CD14-positive monocyte (primary cell): ENCODE data around the gene SIX2. TPM values are rescaled to one million over a fixed set of nuclear protein-coding genes. Genes with fewer than 3 reads are reported as not detected.

Experiments used
- DNase-seq, 3 donors: peaks; one replicate each; pipeline ENCODE4 v3.0.0-alpha.2; 2011 to 2022
- H2AFZ ChIP-seq: 2 replicates; pipeline ENCODE4 v1.6.0; 2012; ENCODE audit warnings: mild to moderate bottlenecking, low read depth, low read length, inconsistent platforms; ENCODE audit not compliant: insufficient read depth, poor library complexity, severe bottlenecking
- H3K27ac ChIP-seq, 2 donors: 1 replicate in 1 of 2; 2 replicates in 1 of 2; pipeline ENCODE4 v1.5.1; 2012 to 2013; ENCODE audit warnings: low read length in 2 of 2, control low read depth in 1 of 2, inconsistent platforms in 1 of 2, low read depth in 1 of 2, mild to moderate bottlenecking in 1 of 2
- H3K27me3 ChIP-seq, 2 donors: one replicate each; pipeline versions ENCODE4 v1.6.0 to v1.6.1; 2011 to 2013; ENCODE audit warnings: low read length in 2 of 2; ENCODE audit not compliant: control insufficient read depth in 2 of 2, insufficient read depth in 2 of 2
- H3K36me3 ChIP-seq, 2 donors: replicated peaks in 1 of 2; 1 replicate in 1 of 2; 2 replicates in 1 of 2; pipeline versions ENCODE4 v1.5.1 to v1.6.1; 2012 to 2013; ENCODE audit warnings: low read length in 2 of 2, control low read depth in 1 of 2, inconsistent platforms in 1 of 2, mild to moderate bottlenecking in 1 of 2; ENCODE audit not compliant: insufficient read depth in 2 of 2, control insufficient read depth in 1 of 2
- H3K4me1 ChIP-seq, 2 donors: 1 replicate in 1 of 2; 2 replicates in 1 of 2; pipeline versions ENCODE4 v1.5.1 to v1.6.1; 2012 to 2013; ENCODE audit warnings: low read length in 2 of 2, control low read depth in 1 of 2, inconsistent platforms in 1 of 2, mild to moderate bottlenecking in 1 of 2, moderate library complexity in 1 of 2; ENCODE audit not compliant: insufficient read depth in 2 of 2, control insufficient read depth in 1 of 2
- H3K4me2 ChIP-seq: replicated peaks from 2 replicates; pipeline ENCODE3; 2012; ENCODE audit warnings: low read length, moderate library complexity, mild to moderate bottlenecking; ENCODE audit not compliant: poor library complexity, severe bottlenecking; ENCODE audit errors: extremely low read depth
- H3K4me3 ChIP-seq, 3 experiments: fragments of 200-600 bp in 1 of 3; sonication (generic) in 1 of 3; replicated peaks in 1 of 3; 1 replicate in 2 of 3; 2 replicates in 1 of 3; pipeline ENCODE4 v1.5.1; 2011 to 2013; ENCODE audit warnings: low read length in 3 of 3, mild to moderate bottlenecking in 3 of 3, control low read depth in 2 of 3, low read depth in 2 of 3, inconsistent platforms in 1 of 3, moderate library complexity in 1 of 3
- H3K79me2 ChIP-seq: 2 replicates; pipeline ENCODE4 v1.6.0; 2012; ENCODE audit warnings: mild to moderate bottlenecking, control low read depth, inconsistent platforms, low read length, moderate library complexity; ENCODE audit not compliant: insufficient read depth
- H3K9ac ChIP-seq: 2 replicates; pipeline ENCODE4 v1.6.0; 2017; ENCODE audit warnings: low read length, mild to moderate bottlenecking; ENCODE audit not compliant: insufficient read depth, poor library complexity, severe bottlenecking
- H3K9me3 ChIP-seq, 2 donors: replicated peaks in 1 of 2; 1 replicate in 1 of 2; 2 replicates in 1 of 2; pipeline versions ENCODE4 v1.5.1 to v1.6.1; 2012 to 2013; ENCODE audit warnings: low read length in 2 of 2, control low read depth in 1 of 2; ENCODE audit not compliant: control insufficient read depth in 1 of 2, insufficient read depth in 1 of 2
- H4K20me1 ChIP-seq: 2 replicates; pipeline ENCODE4 v1.6.0; 2012; ENCODE audit warnings: mild to moderate bottlenecking, low read length, control low read depth, moderate library complexity; ENCODE audit not compliant: insufficient read depth
- H3K27ac Mint-ChIP-seq, 7 donors: one replicate each; pipeline ENCODE4 v1.8.0; 2020; ENCODE audit warnings: mild to moderate bottlenecking in 7 of 7, mixed read lengths in 7 of 7, moderate library complexity in 6 of 7, inconsistent platforms in 2 of 7
- H3K27me3 Mint-ChIP-seq, 3 donors: one replicate each; pipeline ENCODE4 v1.8.0; 2021 to 2022; ENCODE audit warnings: low read depth in 3 of 3, mild to moderate bottlenecking in 3 of 3, mixed read lengths in 3 of 3, moderate library complexity in 3 of 3, inconsistent platforms in 1 of 3
- H3K36me3 Mint-ChIP-seq, 2 donors: one replicate each; pipeline ENCODE4 v1.8.0; 2020; ENCODE audit warnings: mixed read lengths in 2 of 2, inconsistent platforms in 1 of 2, mild to moderate bottlenecking in 1 of 2
- H3K4me1 Mint-ChIP-seq: one replicate; pipeline ENCODE4 v1.8.0; 2020; ENCODE audit warnings: mild to moderate bottlenecking, mixed read lengths
- H3K4me3 Mint-ChIP-seq, 2 donors: one replicate each; pipeline ENCODE4 v1.8.0; 2020; ENCODE audit warnings: mild to moderate bottlenecking in 2 of 2, mixed read lengths in 2 of 2, moderate library complexity in 1 of 2
- H3K9me3 Mint-ChIP-seq, 7 donors: one replicate each; pipeline ENCODE4 v1.8.0; 2020 to 2022; ENCODE audit warnings: mixed read lengths in 7 of 7, mild to moderate bottlenecking in 6 of 7, moderate library complexity in 6 of 7, inconsistent platforms in 2 of 7
- CTCF ChIP-seq: fragments of 200-600 bp; IDR thresholded peaks from one replicate; pipeline ENCODE4 v1.8.0; 2022; ENCODE audit warnings: antibody characterized with exemption, mild to moderate bottlenecking
- WGBS: methylation state at CpG from one replicate; pipeline ENCODE4 v1.1.5; 2013; ENCODE audit warnings: missing lambda C conversion rate; ENCODE audit not compliant: insufficient coverage; 5-methylcytosine and 5-hydroxymethylcytosine counted together
- intact Hi-C, 2 donors: fragments of 100-400 bp; cut with micrococcal nuclease; formaldehyde crosslinking; loops; one replicate each; pipeline versions ENCODE4 v1.15.0 to v1.15.1; 2023
- polyA plus RNA-seq, 3 donors: library from polyadenylated mRNA; depleted of rRNA in 1 of 3; unstranded in 2 of 3; stranded (reverse) in 1 of 3; fragments of 300-500 nt in 2 of 3; fragments of >200 nt in 1 of 3; fragmentation: Illumina TruSeq in 2 of 3; gene quantifications; 1 replicate in 2 of 3; 2 replicates in 1 of 3; pipeline ENCODE4 v1.2.3, GENCODE V29; 2012 to 2021

The SIX2 gene
- polyA plus RNA-seq, 3 donors, result not detected

GRCh38 chr2:44956843-44957242 is 52.4 kb downstream of the SIX2 start:
- intact Hi-C loops, result loop anchor here (5.0 to 10.0 kb wide), 4 partner anchors 475 to 712 kb away; no protein-coding TSS in a partner anchor
- no peak overlapping the region for H3K4me3 Mint-ChIP-seq
- peaks cover 0 to 11% (median 0%) of the 10 kb centered on the region in 7 donors for H3K9me3 Mint-ChIP-seq
- H3K27ac Mint-ChIP-seq, result no peak overlapping the region
- no peak overlapping the region for H3K4me2 ChIP-seq
- H3K4me1 ChIP-seq, result peaks cover 9 to 22% of the 10 kb centered on the region in 2 donors
- peaks cover 62 to 80% (median 73%) of the 10 kb centered on the region in 3 donors for H3K27me3 Mint-ChIP-seq
- H3K9me3 ChIP-seq, result peaks cover 0 to 24% of the 10 kb centered on the region in 2 donors
- no peak for DNase-seq
- no CpG with 5 or more reads among the region's 1 CpG for WGBS
- peaks cover 30 to 60% of the 10 kb centered on the region in 2 donors for H3K27me3 ChIP-seq
- H3K4me3 ChIP-seq, result no peak overlapping the region
- no peaks in the 10 kb centered on the region for H4K20me1 ChIP-seq
- H3K36me3 Mint-ChIP-seq, result no peaks in the 10 kb centered on the region
- TF ChIP-seq CTCF, result no peak
- no peak overlapping the region for H2AFZ ChIP-seq
- H3K4me1 Mint-ChIP-seq, result peaks cover 21% of the 10 kb centered on the region
- no peak overlapping the region for H3K9ac ChIP-seq
- H3K27ac ChIP-seq, result no peak overlapping the region
- H3K36me3 ChIP-seq, result no peaks in the 10 kb centered on the region
- H3K79me2 ChIP-seq, result no peaks in the 10 kb centered on the region

GRCh38 chr2:44955593-44956392 is 53.5 kb downstream of the SIX2 start:
- Histone ChIP-seq H3K27ac (no peak overlapping the region), H3K9ac (no peak overlapping the region), H3K9me3 (peaks cover 0 to 30% of the 10 kb centered on the region in 2 donors), H3K4me1 (peaks cover 9 to 22% of the 10 kb centered on the region in 2 donors), H3K27me3 (peaks cover 39 to 70% of the 10 kb centered on the region in 2 donors), H3K36me3 (no peaks in the 10 kb centered on the region), H2AFZ (no peak overlapping the region), H3K4me2 (no peak overlapping the region), H3K79me2 (no peaks in the 10 kb centered on the region), H3K4me3 (no peak overlapping the region), H4K20me1 (no peaks in the 10 kb centered on the region)
- intact Hi-C loops, result loop anchor here (2.0 to 10.0 kb wide), 5 partner anchors 473 to 911 kb away; no protein-coding TSS in a partner anchor
- Mint-ChIP-seq H3K27me3 (peaks cover 72 to 84% (median 74%) of the 10 kb centered on the region in 3 donors), H3K4me3 (peak overlapping the region in 1 of 2 donors; percentile 70), H3K27ac (no peak overlapping the region), H3K4me1 (peaks cover 21% of the 10 kb centered on the region), H3K36me3 (no peaks in the 10 kb centered on the region), H3K9me3 (peaks cover 0 to 13% (median 2%) of the 10 kb centered on the region in 7 donors)
- DNase-seq, result peak; percentile 15 to 42 (median 40)
- WGBS, result 4% methylated on average over 32 of the region's 38 CpGs
- peak; percentile 86 for TF ChIP-seq CTCF

Other genes with a start within 250 kb of the SIX2 start
- gene SIX3, start 67.8 kb downstream of the SIX2 start, polyA plus RNA-seq, result not detected